IPS-18a (cell line): ENCODE results near the gene AP5Z1.
"Not testable (repeated sequence)": the region's sequence is repeated elsewhere in the genome, so short reads cannot be mapped to it uniquely, and the experiment has no call there.

Source experiments
- H3K27ac ChIP-seq: one replicate; pipeline ENCODE4 v1.5.1; 2013; ENCODE audit warnings: low read length
- H3K27me3 ChIP-seq: one replicate; pipeline ENCODE4 v1.6.1; 2013; ENCODE audit warnings: mild to moderate bottlenecking, low read length; ENCODE audit not compliant: control insufficient read depth, insufficient read depth
- H3K36me3 ChIP-seq: one replicate; pipeline ENCODE4 v1.6.1; 2013; ENCODE audit warnings: low read depth, low read length; ENCODE audit not compliant: control insufficient read depth
- H3K4me1 ChIP-seq: one replicate; pipeline ENCODE4 v1.6.1; 2013; ENCODE audit warnings: low read depth, low read length; ENCODE audit not compliant: control insufficient read depth
- H3K4me3 ChIP-seq: one replicate; pipeline ENCODE4 v1.5.1; 2013; ENCODE audit warnings: low read length
- H3K9ac ChIP-seq: one replicate; pipeline ENCODE4 v1.6.1; 2013; ENCODE audit warnings: mild to moderate bottlenecking, low read length, moderate library complexity
- H3K9me3 ChIP-seq: one replicate; pipeline ENCODE4 v1.6.1; 2013; ENCODE audit warnings: low read depth, low read length; ENCODE audit not compliant: control insufficient read depth

The AP5Z1 gene

DNA sequence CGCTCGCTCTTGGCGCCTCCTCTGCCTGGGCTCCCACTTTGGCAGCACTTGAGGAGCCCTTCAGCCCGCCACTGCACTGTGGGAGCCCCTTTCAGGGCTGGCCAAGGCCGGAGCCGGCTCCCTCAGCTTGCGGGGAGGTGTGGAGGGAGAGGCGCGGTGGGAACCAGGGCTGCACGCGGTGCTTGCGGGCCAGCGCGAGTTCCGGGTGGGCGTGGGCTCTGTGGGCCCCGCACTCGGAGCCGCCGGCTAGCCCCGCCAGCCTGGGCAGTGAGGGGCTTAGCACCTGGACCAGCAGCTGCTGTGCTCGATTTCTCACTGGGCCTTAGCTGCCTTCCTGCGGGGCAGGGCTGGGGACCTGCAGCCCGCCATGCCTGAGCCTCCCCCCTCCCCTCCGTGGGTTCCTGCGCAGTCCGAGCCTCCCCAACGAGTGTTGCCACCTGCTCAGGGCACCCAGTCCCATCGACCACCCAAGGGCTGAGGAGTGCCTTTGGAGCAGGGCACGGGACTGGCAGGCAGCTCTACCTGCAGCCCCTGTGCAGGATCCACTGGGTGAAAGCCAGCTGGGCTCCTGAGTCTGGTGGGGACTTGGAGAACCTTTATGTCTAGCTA lies 18.1 kb downstream of the AP5Z1 start:
- not testable (repeated sequence) for H3K9me3 ChIP-seq, H3K27ac ChIP-seq, H3K27me3 ChIP-seq, H3K36me3 ChIP-seq, H3K4me1 ChIP-seq, H3K4me3 ChIP-seq, H3K9ac ChIP-seq

DNA sequence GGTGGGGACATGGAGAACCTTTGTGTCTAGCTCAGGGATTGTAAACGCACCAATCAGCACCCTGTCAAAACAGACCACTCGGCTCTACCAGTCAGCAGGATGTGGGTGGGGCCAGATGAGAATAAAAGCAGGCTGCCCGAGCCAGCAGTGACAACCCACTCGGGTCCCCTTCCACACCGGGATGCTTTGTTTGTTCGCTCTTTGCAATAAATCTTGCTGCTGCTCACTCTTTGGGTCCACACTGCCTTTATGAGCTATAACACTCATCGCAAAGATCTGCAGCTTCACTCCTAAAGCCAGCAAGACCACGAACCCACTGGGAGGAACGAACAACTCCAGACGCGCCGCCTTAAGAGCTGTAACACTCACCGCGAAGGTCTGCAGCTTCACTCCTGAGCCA lies 18.7 kb downstream of the AP5Z1 start:
- H3K27ac ChIP-seq, H3K36me3 ChIP-seq, H3K9ac ChIP-seq, H3K9me3 ChIP-seq, H3K4me1 ChIP-seq, H3K27me3 ChIP-seq, H3K4me3 ChIP-seq: not testable (repeated sequence)

DNA sequence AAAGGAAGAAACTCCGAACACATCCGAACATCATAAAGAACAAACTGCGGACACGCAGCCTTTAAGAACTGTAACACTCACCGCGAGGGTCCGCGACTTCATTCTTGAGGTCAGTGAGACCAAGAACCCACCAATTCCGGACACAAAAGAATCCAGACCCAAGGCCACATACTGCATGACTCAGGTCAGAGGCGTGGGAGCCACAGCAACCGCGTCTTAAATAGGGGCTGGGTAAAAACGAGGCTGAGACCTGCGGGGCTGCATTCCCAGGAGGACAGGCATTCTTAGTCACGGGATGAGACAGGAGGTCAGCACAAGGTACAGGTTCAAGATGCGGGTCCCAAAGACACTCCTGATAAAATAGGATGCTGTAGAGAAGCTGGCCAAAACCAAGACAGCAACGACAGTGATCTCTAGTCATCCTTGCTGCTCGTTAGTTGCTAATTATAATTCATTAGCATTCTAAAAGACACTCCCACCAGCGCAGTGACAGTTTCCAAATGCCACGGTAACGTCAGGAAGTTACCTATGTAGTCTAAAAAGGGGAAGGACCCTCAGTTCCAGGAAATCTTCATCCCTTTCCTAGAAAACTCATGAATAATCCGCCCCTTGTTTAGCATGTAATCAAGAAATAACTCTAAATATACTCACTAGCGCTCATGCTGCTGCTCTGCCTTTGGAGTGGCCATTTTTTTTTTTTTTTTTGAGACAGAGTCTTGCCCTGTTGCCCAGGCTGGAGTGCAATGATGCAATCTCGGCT lies 19.3 kb downstream of the AP5Z1 start:
- Histone ChIP-seq H3K27me3 (no peaks in the 10 kb centered on the region), H3K4me3 (no peak overlapping the region), H3K4me1 (no peaks in the 10 kb centered on the region), H3K27ac (no peak overlapping the region), H3K9me3 (no peaks in the 10 kb centered on the region), H3K36me3 (no peaks in the 10 kb centered on the region), H3K9ac (no peak overlapping the region)

GRCh38 chr7:4796453-4796852 lies 21.0 kb downstream of the AP5Z1 start:
- Histone ChIP-seq H3K9me3 (no peaks in the 10 kb centered on the region), H3K36me3 (no peaks in the 10 kb centered on the region), H3K4me3 (no peak overlapping the region), H3K27ac (no peak overlapping the region), H3K4me1 (no peaks in the 10 kb centered on the region), H3K9ac (no peak overlapping the region), H3K27me3 (no peaks in the 10 kb centered on the region)

- no peak overlapping the region for H3K27ac ChIP-seq
- no peaks in the 10 kb centered on the region for H3K27me3 ChIP-seq
- no peaks in the 10 kb centered on the region for H3K4me1 ChIP-seq
- H3K36me3 ChIP-seq, result no peaks in the 10 kb centered on the region
- H3K9ac ChIP-seq, result no peak overlapping the region
- H3K9me3 ChIP-seq, result no peaks in the 10 kb centered on the region
- H3K4me3 ChIP-seq, result no peak overlapping the region
Measured at GRCh38 chr7:4797858-4798705, 22.7 kb downstream of the AP5Z1 start.

GRCh38 chr7:4798706-4799235 lies 23.3 kb downstream of the AP5Z1 start:
- H3K4me3 ChIP-seq, result no peak overlapping the region
- H3K4me1 ChIP-seq, result no peaks in the 10 kb centered on the region
- H3K9ac ChIP-seq, result no peak overlapping the region

DNA sequence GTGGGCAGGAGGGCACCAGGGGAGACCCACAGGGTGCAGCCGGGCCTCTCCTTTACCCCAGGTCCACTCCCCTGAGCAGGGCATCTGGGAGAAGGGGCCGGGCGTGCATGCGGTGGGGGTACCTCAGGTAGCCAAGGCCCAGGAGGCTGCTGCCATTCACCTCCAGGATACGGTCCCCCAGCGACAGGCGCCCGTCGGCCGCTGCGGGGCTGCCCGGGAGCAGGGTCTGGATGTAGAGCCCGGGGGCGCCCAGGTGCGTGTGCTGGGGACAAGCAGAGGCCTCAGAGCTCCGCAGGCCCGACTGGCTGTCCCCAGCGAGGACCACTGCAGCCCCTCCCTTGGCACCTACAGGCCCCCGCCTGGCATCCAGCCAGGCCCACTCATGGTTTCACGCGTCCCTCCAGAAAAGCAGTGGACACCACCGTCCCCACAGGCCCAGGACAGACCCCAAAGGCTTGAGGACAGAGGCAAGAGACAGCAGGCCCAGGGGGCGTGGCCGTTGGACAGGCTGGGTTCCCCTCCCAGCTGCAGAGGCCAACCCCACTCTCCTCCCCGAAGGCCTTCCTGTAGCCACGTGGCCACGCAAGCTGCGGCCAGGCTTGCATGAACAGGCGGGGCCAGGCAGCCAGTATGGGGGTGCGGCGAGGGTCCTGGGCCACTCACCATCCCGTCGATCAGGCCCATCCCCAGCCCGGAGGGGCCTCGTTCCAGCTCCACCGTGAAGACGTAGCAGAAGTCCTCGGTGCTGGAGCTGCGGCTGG lies 24.3 kb downstream of the AP5Z1 start:
- Histone ChIP-seq H3K4me3 (no peak overlapping the region), H3K9ac (no peak overlapping the region), H3K36me3 (no peaks in the 10 kb centered on the region), H3K27ac (no peak overlapping the region), H3K4me1 (no peaks in the 10 kb centered on the region), H3K27me3 (no peaks in the 10 kb centered on the region), H3K9me3 (no peaks in the 10 kb centered on the region)

More at GRCh38 chr7:4798706-4799235, 23.3 kb downstream of the AP5Z1 start:
- H3K27ac ChIP-seq, result no peak overlapping the region
- no peaks in the 10 kb centered on the region for H3K36me3 ChIP-seq
- H3K9me3 ChIP-seq, result no peaks in the 10 kb centered on the region
- H3K27me3 ChIP-seq, result no peaks in the 10 kb centered on the region

- no peaks in the 10 kb centered on the region for H3K4me1 ChIP-seq
- no peaks in the 10 kb centered on the region for H3K27me3 ChIP-seq
- H3K27ac ChIP-seq, result no peak overlapping the region
- H3K9ac ChIP-seq, result no peak overlapping the region
- no peak overlapping the region for H3K4me3 ChIP-seq
- no peaks in the 10 kb centered on the region for H3K9me3 ChIP-seq
- H3K36me3 ChIP-seq, result no peaks in the 10 kb centered on the region
Measured at GRCh38 chr7:4800487-4800886, 25.1 kb downstream of the AP5Z1 start.

GRCh38 chr7:4800926-4801838 lies 25.8 kb downstream of the AP5Z1 start:
- H3K4me1 ChIP-seq, result no peaks in the 10 kb centered on the region
- H3K27ac ChIP-seq, result no peak overlapping the region

DNA sequence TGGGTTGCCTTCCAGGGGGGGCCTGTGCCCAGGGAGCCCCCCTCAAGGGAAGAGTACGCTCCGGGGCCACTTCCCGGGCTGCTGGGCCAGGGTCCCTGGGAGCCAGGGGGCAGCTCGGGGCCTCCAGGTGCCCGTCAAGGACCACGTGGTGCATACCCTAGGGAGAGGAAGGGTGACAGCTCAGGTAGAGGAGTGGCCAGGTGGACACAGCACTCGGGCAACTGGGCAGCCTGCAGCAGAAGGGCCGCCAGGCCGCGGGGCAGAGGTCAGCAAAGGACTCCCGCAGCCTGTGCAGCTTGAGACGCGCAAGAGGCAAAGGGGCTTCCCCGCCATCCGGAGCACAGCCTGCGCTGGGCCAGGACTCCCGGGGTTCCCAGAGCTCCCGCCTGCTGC lies 26.4 kb downstream of the AP5Z1 start:
- no peak overlapping the region for H3K27ac ChIP-seq
- H3K4me1 ChIP-seq, result no peaks in the 10 kb centered on the region
- no peak overlapping the region for H3K9ac ChIP-seq
- H3K27me3 ChIP-seq, result no peaks in the 10 kb centered on the region
- no peaks in the 10 kb centered on the region for H3K36me3 ChIP-seq
- no peaks in the 10 kb centered on the region for H3K9me3 ChIP-seq
- H3K4me3 ChIP-seq, result no peak overlapping the region

More at GRCh38 chr7:4800926-4801838, 25.8 kb downstream of the AP5Z1 start:
- Histone ChIP-seq H3K9ac (no peak overlapping the region), H3K4me3 (no peak overlapping the region), H3K36me3 (no peaks in the 10 kb centered on the region), H3K9me3 (no peaks in the 10 kb centered on the region), H3K27me3 (no peaks in the 10 kb centered on the region)
